ENCODE results near the gene ACP7. TPM values are rescaled to one million over a fixed set of nuclear protein-coding genes. Genes with fewer than 3 reads are reported as not detected.

ACP7 gene
- total RNA-seq, 1 experiment from 2014 or later, result 5.4 TPM

GRCh38 chr19:39097721-39098120 lies 13.6 kb downstream of the ACP7 start:
- H4K20me1 ChIP-seq (ENCODE audit: insufficient read depth), result no peaks in the 10 kb centered on the region
- intact Hi-C loops (cut with micrococcal nuclease; ENCODE audit: unreplicated experiment), result no loop called here
- H3K9me3 ChIP-seq (ENCODE audit: insufficient read depth, low read depth), result no peaks in the 10 kb centered on the region
- H3F3A ChIP-seq (ENCODE audit: insufficient read depth, low read depth), result no peaks in the 10 kb centered on the region
- H3K36me3 ChIP-seq (ENCODE audit: low read depth), result no peaks in the 10 kb centered on the region
- TF ChIP-seq EZH2 (IDR thresholded peaks at IDR 0.05; ENCODE audit: low read depth), result no peak
- TF ChIP-seq, protein P1, sequence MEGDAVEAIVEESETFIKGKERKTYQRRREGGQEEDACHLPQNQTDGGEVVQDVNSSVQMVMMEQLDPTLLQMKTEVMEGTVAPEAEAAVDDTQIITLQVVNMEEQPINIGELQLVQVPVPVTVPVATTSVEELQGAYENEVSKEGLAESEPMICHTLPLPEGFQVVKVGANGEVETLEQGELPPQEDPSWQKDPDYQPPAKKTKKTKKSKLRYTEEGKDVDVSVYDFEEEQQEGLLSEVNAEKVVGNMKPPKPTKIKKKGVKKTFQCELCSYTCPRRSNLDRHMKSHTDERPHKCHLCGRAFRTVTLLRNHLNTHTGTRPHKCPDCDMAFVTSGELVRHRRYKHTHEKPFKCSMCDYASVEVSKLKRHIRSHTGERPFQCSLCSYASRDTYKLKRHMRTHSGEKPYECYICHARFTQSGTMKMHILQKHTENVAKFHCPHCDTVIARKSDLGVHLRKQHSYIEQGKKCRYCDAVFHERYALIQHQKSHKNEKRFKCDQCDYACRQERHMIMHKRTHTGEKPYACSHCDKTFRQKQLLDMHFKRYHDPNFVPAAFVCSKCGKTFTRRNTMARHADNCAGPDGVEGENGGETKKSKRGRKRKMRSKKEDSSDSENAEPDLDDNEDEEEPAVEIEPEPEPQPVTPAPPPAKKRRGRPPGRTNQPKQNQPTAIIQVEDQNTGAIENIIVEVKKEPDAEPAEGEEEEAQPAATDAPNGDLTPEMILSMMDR (conservative IDR thresholded peaks at IDR 0.05), result no peak
- no peaks in the 10 kb centered on the region for H3K79me2 ChIP-seq (ENCODE audit: low read depth)
- H3K4me1 ChIP-seq (replicated peaks; ENCODE audit: insufficient read depth), result no peaks in the 10 kb centered on the region
- ChIA-PET CTCF (interaction anchor here (0.5 kb wide), 1 partner anchor 435 kb away, joined by 3 read pairs; the partner anchor contains the start of gene EID2B), POLR2A (ENCODE audit: unreplicated experiment) (no interaction called here)
- no peaks in the 10 kb centered on the region for H3K9me2 ChIP-seq (ENCODE audit: insufficient read depth)
- H3K27me3 ChIP-seq (ENCODE audit: insufficient read depth, low read depth), result no peaks in the 10 kb centered on the region
- H2AFZ ChIP-seq, result no peak overlapping the region
- no peak overlapping the region for H3K4me3 ChIP-seq
- no peak for DNase-seq
- BruUV-seq (replicated peaks), result no TSS peak
- no peak overlapping the region for H3K27ac ChIP-seq
- H3K4me2 ChIP-seq, result no peak overlapping the region

- Histone ChIP-seq H3K9me2 (ENCODE audit: insufficient read depth) (no peaks in the 10 kb centered on the region), H3K9me3 (ENCODE audit: insufficient read depth, low read depth) (no peaks in the 10 kb centered on the region), H4K20me1 (ENCODE audit: insufficient read depth) (no peaks in the 10 kb centered on the region), H3K36me3 (ENCODE audit: low read depth) (no peaks in the 10 kb centered on the region), H3K79me2 (ENCODE audit: low read depth) (no peaks in the 10 kb centered on the region), H3K27ac (no peak overlapping the region), H2AFZ (no peak overlapping the region), H3K4me2 (no peak overlapping the region), H3K4me1 (replicated peaks; ENCODE audit: insufficient read depth) (no peaks in the 10 kb centered on the region), H3K27me3 (ENCODE audit: insufficient read depth, low read depth) (no peaks in the 10 kb centered on the region), H3F3A (ENCODE audit: insufficient read depth, low read depth) (no peaks in the 10 kb centered on the region), H3K4me3 (no peak overlapping the region)
- BruUV-seq (replicated peaks), result no TSS peak
- TF ChIP-seq, protein P1 (conservative IDR thresholded peaks at IDR 0.05), result no peak
- TF ChIP-seq EZH2 (IDR thresholded peaks at IDR 0.05; ENCODE audit: low read depth), result no peak
- DNase-seq, result no peak
- ChIA-PET POLR2A (ENCODE audit: unreplicated experiment) (no interaction called here), CTCF (no interaction called here)
- intact Hi-C loops (cut with micrococcal nuclease; ENCODE audit: unreplicated experiment), result no loop called here
Observed at GRCh38 chr19:39098365-39099269, 14.4 kb downstream of the ACP7 start.

DNA sequence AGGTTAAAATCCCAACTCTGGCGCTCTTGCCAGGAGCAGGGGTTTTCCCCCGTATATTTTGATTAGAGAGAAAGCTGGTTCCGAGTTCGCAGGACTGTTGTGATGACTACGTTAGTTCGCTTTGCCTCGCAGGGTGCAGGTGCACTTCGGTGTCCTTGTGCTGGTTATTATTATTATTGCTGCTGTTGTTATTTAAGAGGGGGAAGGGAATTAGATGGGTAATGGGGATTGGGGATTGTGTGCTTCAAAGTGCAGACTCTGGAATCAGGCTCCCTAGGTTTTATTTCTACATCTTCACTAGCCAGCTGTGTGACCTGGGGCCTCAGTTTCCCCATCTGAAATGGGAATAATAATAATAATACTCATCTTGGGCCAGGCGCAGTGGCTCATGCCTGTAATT lies 15.2 kb downstream of the ACP7 start:
- Histone ChIP-seq H3K36me3 (ENCODE audit: low read depth) (no peaks in the 10 kb centered on the region), H3K4me1 (replicated peaks; ENCODE audit: insufficient read depth) (no peaks in the 10 kb centered on the region), H3K27ac (no peak overlapping the region), H4K20me1 (ENCODE audit: insufficient read depth) (no peaks in the 10 kb centered on the region), H3K9me2 (ENCODE audit: insufficient read depth) (no peaks in the 10 kb centered on the region), H3K4me3 (no peak overlapping the region), H2AFZ (no peak overlapping the region), H3K27me3 (ENCODE audit: insufficient read depth, low read depth) (no peaks in the 10 kb centered on the region), H3K4me2 (no peak overlapping the region), H3F3A (ENCODE audit: insufficient read depth, low read depth) (no peaks in the 10 kb centered on the region), H3K79me2 (ENCODE audit: low read depth) (no peaks in the 10 kb centered on the region), H3K9me3 (ENCODE audit: insufficient read depth, low read depth) (no peaks in the 10 kb centered on the region)
- TF ChIP-seq, protein P1 (conservative IDR thresholded peaks at IDR 0.05), result no peak
- TF ChIP-seq EZH2 (IDR thresholded peaks at IDR 0.05; ENCODE audit: low read depth), result no peak
- no peak for DNase-seq
- intact Hi-C loops (cut with micrococcal nuclease; ENCODE audit: unreplicated experiment), result no loop called here
- no TSS peak for BruUV-seq (replicated peaks)
- POLR2A ChIA-PET (ENCODE audit: unreplicated experiment), result no interaction called here
- CTCF ChIA-PET, result no interaction called here

Data from PC-9 (cell line).